ENCODE results near the gene PAPPA2. TPM values are rescaled to one million over a fixed set of nuclear protein-coding genes. Genes with fewer than 3 reads are reported as not detected.
A peak's percentile ranks its signal among the peaks of the same experiment; 100 is the strongest.

The PAPPA2 gene
- total and polyA plus RNA-seq, 12 donors: 0.06 to 1.3 (median 0.29) TPM

GRCh38 chr1:176669782-176670181 is 206.8 kb downstream of the PAPPA2 start:
- DNase-seq: no peak

GRCh38 chr1:176670853-176671252 is 207.9 kb downstream of the PAPPA2 start:
- 78 to 84% methylated on average over 3 of the region's 3 CpGs for WGBS, 2 donors
- Histone ChIP-seq H3K27ac (peak overlapping the region in 1 of 10 donors; percentile 67), H3K4me3 (no peak overlapping the region), H3K9me3 (no peaks in the 10 kb centered on the region), H3K4me1 (peaks cover 0 to 11% (median 0%) of the 10 kb centered on the region in 9 donors), H3K36me3 (no peaks in the 10 kb centered on the region), H3K27me3 (no peaks in the 10 kb centered on the region)
- DNase-seq (no peak), ATAC-seq (no peak)
- TF ChIP-seq CTCF (IDR thresholded peaks at IDR 0.05): no peak
- intact Hi-C loops (cut with DNase I): no loop called here

More at GRCh38 chr1:176669782-176670181, 206.8 kb downstream of the PAPPA2 start:
- Histone ChIP-seq H3K27ac (peak overlapping the region in 6 of 10 donors; percentile 23 to 67 (median 28)), H3K27me3 (no peaks in the 10 kb centered on the region), H3K36me3 (no peaks in the 10 kb centered on the region), H3K4me3 (no peak overlapping the region), H3K9me3 (no peaks in the 10 kb centered on the region), H3K4me1 (peaks cover 0 to 11% (median 0%) of the 10 kb centered on the region in 9 donors)
- 16 to 24% methylated on average over 2 of the region's 2 CpGs for WGBS, 2 donors
- no peak for TF ChIP-seq CTCF (IDR thresholded peaks at IDR 0.05)
- ATAC-seq: peak in 5 of 8 donors; percentile 50 to 96 (median 69)
- intact Hi-C loops (cut with DNase I): no loop called here

- no peak for DNase-seq
- Histone ChIP-seq H3K36me3 (no peaks in the 10 kb centered on the region), H3K9me3 (no peaks in the 10 kb centered on the region), H3K4me3 (no peak overlapping the region), H3K4me1 (peaks cover 0 to 4% (median 0%) of the 10 kb centered on the region in 9 donors), H3K27me3 (peaks cover 0 to 4% (median 0%) of the 10 kb centered on the region in 7 donors), H3K27ac (no peak overlapping the region)
- ATAC-seq: no peak
- intact Hi-C loops (cut with DNase I): loop anchor here in 2 of 10 donors (10.0 kb wide), 2 partner anchors 108 to 118 kb away; no protein-coding TSS in a partner anchor
- TF ChIP-seq CTCF (IDR thresholded peaks at IDR 0.05): no peak
- 79 to 86% methylated on average over 3 of the region's 3 CpGs for WGBS, 2 donors
Observed at GRCh38 chr1:176682830-176683535, 220.0 kb downstream of the PAPPA2 start.

GRCh38 chr1:176691251-176692228 is 228.6 kb downstream of the PAPPA2 start:
- peaks cover 0 to 41% (median 12%) of the 10 kb centered on the region in 9 donors for H3K4me1 ChIP-seq
- no peaks in the 10 kb centered on the region for H3K9me3 ChIP-seq
- DNase-seq (peak in 1 of 2 donors; percentile 57), ATAC-seq (peak; percentile 49 to 78 (median 72))
- H3K4me3 ChIP-seq: no peak overlapping the region
- no peaks in the 10 kb centered on the region for H3K36me3 ChIP-seq
- peak overlapping the region; percentile 48 to 90 (median 81) for H3K27ac ChIP-seq
- intact Hi-C loops (cut with DNase I): loop anchor here in 9 of 10 donors (1.0 to 10.0 kb wide), 18 partner anchors 34 to 317 kb away; no protein-coding TSS in a partner anchor
- WGBS, 2 donors: 46 to 47% methylated on average over 8 of the region's 8 CpGs
- no peaks in the 10 kb centered on the region for H3K27me3 ChIP-seq
- TF ChIP-seq CTCF (IDR thresholded peaks at IDR 0.05): peak; percentile 29 to 75 (median 65)
